A673 (cell line): Measurements from ENCODE around the gene SLC39A12. TPM values are rescaled to one million over a fixed set of nuclear protein-coding genes. Genes with fewer than 3 reads are reported as not detected.

ENCODE experiments used
- BruUV-seq: library from RNA; stranded (reverse); fragments of 400-500 nt; replicated peaks from 2 replicates; lab custom pipeline; 2021; lab: Mats Ljungman, UMichigan
- CTCF ChIA-PET: fragments of 300-600 bp; sonication (Branson Sonifier 250); formaldehyde crosslinking; loops from one replicate; lab custom pipeline; 2022; ENCODE audit warnings: antibody characterized with exemption; lab: Charles Lee
- POLR2A ChIA-PET: fragments of 300-600 bp; sonication (Branson Sonifier 250); formaldehyde crosslinking; loops from one replicate; lab custom pipeline; 2022; ENCODE audit warnings: antibody characterized with exemption; ENCODE audit not compliant: low non-redundant PET; lab: Charles Lee
- DNase-seq: peaks from one replicate; pipeline ENCODE4 v3.0.0-alpha.2; 2015; ENCODE audit warnings: low spot score
- H3K27ac ChIP-seq: fragments of 200-600 bp; sonication (generic); 2 replicates; pipeline ENCODE4 v1.5.1; 2016; ENCODE audit warnings: mixed run types, low read depth, mild to moderate bottlenecking, mixed read lengths, antibody characterized with exemption, low read length; ENCODE audit not compliant: poor library complexity, severe bottlenecking
- H3K27me3 ChIP-seq: fragments of 200-600 bp; sonication (generic); replicated peaks from 2 replicates; pipeline ENCODE4 v1.6.1; 2017; ENCODE audit warnings: mixed run types, low read depth, mild to moderate bottlenecking, mixed read lengths, antibody characterized with exemption, low read length; ENCODE audit not compliant: insufficient read depth, poor library complexity
- H3K36me3 ChIP-seq: fragments of 200-600 bp; sonication (generic); 2 replicates; pipeline ENCODE4 v1.6.1; 2016; ENCODE audit warnings: mixed run types, mild to moderate bottlenecking, mixed read lengths, antibody characterized with exemption, low read length; ENCODE audit not compliant: insufficient read depth, poor library complexity, severe bottlenecking
- H3K4me1 ChIP-seq: fragments of 200-600 bp; sonication (generic); 2 replicates; pipeline ENCODE4 v1.6.1; 2017; ENCODE audit warnings: mixed run types, mild to moderate bottlenecking, mixed read lengths, antibody characterized with exemption, low read length; ENCODE audit not compliant: insufficient read depth, poor library complexity, severe bottlenecking
- H3K4me3 ChIP-seq: fragments of 200-600 bp; sonication (generic); 2 replicates; pipeline ENCODE4 v1.5.1; 2016; ENCODE audit warnings: low read depth, mixed run types, mild to moderate bottlenecking, mixed read lengths, low read length; ENCODE audit not compliant: poor library complexity, severe bottlenecking
- H3K9me3 ChIP-seq: fragments of 200-600 bp; sonication (generic); 2 replicates; pipeline ENCODE4 v1.6.1; 2016; ENCODE audit warnings: mixed run types, low read depth, mild to moderate bottlenecking, mixed read lengths, antibody characterized with exemption, low read length; ENCODE audit not compliant: poor library complexity, severe bottlenecking
- EZH2 ChIP-seq: fragments of 200-600 bp; sonication (generic); IDR thresholded peaks from 2 replicates; pipeline ENCODE4 v1.6.1; 2017; ENCODE audit warnings: borderline replicate concordance, low read depth, mild to moderate bottlenecking, mixed read lengths, antibody characterized with exemption, low read length; ENCODE audit not compliant: poor library complexity, severe bottlenecking
- intact Hi-C: fragments of 100-400 bp; cut with micrococcal nuclease; formaldehyde crosslinking; loops from one replicate; pipeline ENCODE4 v1.10.0; 2022; ENCODE audit not compliant: unreplicated experiment
- total RNA-seq: library from RNA; stranded (reverse); gene quantifications from 2 replicates; pipeline ENCODE4 v1.2.3, GENCODE V29; 2021
- TF ChIP-seq, protein P1 (sequence below): fragments of 300-800, 200-600 bp; sonication (generic); conservative IDR thresholded peaks from 2 replicates; pipeline ENCODE4 v1.5.1; 2017; ENCODE audit warnings: low read depth, mild to moderate bottlenecking, antibody characterized with exemption, low read length, moderate library complexity, mixed read lengths

The SLC39A12 gene
- total RNA-seq, 1 experiment from 2014 or later, result not detected

DNA sequence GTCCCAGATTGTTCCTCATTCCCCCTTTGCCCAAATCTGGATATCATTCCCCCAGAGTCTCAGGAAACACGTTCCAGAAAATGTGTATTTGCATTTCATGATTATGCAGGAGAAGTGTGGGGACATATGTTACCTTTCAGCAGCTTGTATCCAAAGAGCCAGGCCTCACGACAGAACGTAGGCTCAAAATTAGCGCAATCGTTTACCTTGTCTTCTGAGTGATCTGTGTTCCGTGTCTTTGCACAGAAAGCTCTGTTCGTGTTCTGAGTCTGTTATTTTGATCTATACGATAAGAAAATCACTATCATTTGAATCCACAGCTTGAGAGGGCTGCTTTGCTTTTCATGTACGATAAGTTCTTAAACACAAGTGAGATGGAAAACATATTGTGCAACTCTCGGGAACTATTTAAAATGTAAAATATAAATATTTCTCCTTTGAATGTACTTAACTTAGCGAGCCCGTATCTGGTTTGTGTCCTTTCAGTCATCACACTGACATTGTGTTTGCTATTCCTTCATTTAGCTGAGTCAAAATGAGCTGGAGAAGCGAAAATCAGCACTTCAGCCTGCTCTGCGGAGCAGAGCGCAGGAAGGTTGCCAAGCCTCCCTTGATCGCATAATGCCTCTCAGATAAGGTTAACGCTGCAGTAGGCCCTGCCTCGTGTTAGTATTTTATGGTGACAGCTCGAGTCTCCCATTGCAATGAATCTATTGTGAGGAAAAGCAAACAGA, 108.3 kb downstream of the SLC39A12 start:
- intact Hi-C loops, result no loop called here
- ChIA-PET POLR2A (no interaction called here), CTCF (no interaction called here)
- DNase-seq, result no peak
- no peaks in the 10 kb centered on the region for H3K4me1 ChIP-seq
- no peaks in the 10 kb centered on the region for H3K27me3 ChIP-seq
- H3K36me3 ChIP-seq, result no peaks in the 10 kb centered on the region
- no TSS peak for BruUV-seq
- H3K4me3 ChIP-seq, result no peak overlapping the region
- no peak for TF ChIP-seq EZH2
- TF ChIP-seq, protein P1, sequence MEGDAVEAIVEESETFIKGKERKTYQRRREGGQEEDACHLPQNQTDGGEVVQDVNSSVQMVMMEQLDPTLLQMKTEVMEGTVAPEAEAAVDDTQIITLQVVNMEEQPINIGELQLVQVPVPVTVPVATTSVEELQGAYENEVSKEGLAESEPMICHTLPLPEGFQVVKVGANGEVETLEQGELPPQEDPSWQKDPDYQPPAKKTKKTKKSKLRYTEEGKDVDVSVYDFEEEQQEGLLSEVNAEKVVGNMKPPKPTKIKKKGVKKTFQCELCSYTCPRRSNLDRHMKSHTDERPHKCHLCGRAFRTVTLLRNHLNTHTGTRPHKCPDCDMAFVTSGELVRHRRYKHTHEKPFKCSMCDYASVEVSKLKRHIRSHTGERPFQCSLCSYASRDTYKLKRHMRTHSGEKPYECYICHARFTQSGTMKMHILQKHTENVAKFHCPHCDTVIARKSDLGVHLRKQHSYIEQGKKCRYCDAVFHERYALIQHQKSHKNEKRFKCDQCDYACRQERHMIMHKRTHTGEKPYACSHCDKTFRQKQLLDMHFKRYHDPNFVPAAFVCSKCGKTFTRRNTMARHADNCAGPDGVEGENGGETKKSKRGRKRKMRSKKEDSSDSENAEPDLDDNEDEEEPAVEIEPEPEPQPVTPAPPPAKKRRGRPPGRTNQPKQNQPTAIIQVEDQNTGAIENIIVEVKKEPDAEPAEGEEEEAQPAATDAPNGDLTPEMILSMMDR, result no peak
- H3K27ac ChIP-seq, result no peak overlapping the region
- H3K9me3 ChIP-seq, result no peaks in the 10 kb centered on the region

DNA sequence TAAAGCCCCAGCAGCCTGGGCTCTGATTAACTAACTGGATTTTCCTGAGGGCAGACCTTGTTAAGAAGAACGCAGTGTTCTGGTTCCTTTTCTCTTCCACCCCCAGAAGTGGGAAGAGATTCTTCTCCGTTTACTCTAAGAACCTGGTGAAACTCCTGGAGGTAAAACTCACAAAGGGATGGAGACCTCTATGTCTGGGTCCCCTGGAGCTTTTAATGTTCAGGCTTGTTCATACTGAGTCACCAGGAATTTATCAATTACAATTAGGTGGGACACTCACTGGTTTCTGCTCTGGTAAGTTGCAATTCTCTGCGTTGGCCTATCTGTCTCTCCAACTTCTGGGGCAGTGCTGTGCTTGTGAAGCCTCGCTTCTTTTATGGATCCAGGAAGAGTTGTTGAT, 115.2 kb downstream of the SLC39A12 start:
- Histone ChIP-seq H3K27ac (no peak overlapping the region), H3K36me3 (no peaks in the 10 kb centered on the region), H3K4me3 (no peak overlapping the region), H3K4me1 (peaks cover 18% of the 10 kb centered on the region), H3K9me3 (no peaks in the 10 kb centered on the region), H3K27me3 (no peaks in the 10 kb centered on the region)
- CTCF ChIA-PET, result no interaction called here
- intact Hi-C loops, result no loop called here
- POLR2A ChIA-PET, result no interaction called here
- BruUV-seq, result no TSS peak
- TF ChIP-seq, protein P1, result no peak
- TF ChIP-seq EZH2, result no peak
- no peak for DNase-seq

DNA sequence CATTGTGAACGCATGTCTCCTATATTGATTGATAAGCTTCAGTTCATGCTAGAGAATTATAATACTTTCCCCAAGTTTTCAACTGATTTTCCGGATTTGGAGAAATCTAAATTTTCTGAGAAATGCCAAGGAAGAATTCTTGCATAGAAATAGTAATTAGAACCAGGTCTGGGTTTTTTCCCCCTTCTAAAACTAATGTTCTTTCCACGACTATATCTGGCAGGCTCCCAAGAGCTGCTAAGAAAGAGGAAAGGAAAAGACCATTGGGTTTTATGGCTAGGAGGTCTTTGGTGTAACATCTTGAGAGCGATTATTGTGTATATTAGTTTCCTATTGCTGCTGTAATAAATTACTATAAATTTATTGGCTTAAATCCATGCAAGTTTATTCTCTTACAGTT, 116.7 kb downstream of the SLC39A12 start:
- intact Hi-C loops, result no loop called here
- peak; percentile 73 for DNase-seq
- POLR2A ChIA-PET, result no interaction called here
- Histone ChIP-seq H3K4me3 (no peak overlapping the region), H3K27ac (peak overlapping the region; percentile 38), H3K4me1 (peaks cover 18% of the 10 kb centered on the region), H3K9me3 (no peaks in the 10 kb centered on the region), H3K27me3 (no peaks in the 10 kb centered on the region), H3K36me3 (no peaks in the 10 kb centered on the region)
- no TSS peak for BruUV-seq
- CTCF ChIA-PET, result no interaction called here
- TF ChIP-seq, protein P1, result no peak
- no peak for TF ChIP-seq EZH2
